ENCODE results near the gene CD99.

DNA sequence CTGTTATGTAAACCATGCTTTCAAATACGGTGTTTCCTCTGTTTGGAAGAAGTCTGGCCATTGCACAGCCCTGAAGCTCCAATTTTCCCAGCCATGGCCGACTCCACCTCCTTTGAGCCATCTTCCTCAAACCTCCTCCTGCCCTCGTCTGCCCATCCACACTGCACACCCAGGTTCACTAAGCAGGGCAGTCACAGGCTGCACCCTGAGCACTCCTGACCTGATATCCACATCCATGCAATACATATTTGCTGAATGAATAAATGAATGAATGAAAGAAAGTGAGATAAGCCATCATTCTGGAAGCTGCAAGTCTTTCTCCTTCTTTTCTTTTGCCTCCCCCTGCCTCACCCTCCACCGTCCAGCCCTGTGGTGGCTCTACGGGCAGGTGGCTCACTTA lies 83.0 kb downstream of the CD99 start:
- TF ChIP-seq, protein P1, sequence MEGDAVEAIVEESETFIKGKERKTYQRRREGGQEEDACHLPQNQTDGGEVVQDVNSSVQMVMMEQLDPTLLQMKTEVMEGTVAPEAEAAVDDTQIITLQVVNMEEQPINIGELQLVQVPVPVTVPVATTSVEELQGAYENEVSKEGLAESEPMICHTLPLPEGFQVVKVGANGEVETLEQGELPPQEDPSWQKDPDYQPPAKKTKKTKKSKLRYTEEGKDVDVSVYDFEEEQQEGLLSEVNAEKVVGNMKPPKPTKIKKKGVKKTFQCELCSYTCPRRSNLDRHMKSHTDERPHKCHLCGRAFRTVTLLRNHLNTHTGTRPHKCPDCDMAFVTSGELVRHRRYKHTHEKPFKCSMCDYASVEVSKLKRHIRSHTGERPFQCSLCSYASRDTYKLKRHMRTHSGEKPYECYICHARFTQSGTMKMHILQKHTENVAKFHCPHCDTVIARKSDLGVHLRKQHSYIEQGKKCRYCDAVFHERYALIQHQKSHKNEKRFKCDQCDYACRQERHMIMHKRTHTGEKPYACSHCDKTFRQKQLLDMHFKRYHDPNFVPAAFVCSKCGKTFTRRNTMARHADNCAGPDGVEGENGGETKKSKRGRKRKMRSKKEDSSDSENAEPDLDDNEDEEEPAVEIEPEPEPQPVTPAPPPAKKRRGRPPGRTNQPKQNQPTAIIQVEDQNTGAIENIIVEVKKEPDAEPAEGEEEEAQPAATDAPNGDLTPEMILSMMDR (IDR thresholded peaks at IDR 0.05) = no peak
- no peak for TF ChIP-seq POLR2A (IDR thresholded peaks at IDR 0.05)

Data from body of pancreas (tissue), 4 donors.